Measurements from ENCODE around the gene EMP1. TPM values are rescaled to one million over a fixed set of nuclear protein-coding genes. Genes with fewer than 3 reads are reported as not detected.
A peak's percentile ranks its signal among the peaks of the same experiment; 100 is the strongest.

The EMP1 gene
- total and polyA plus RNA-seq, 2 experiments from 2014 or later, result 51.1 to 67.3 TPM

- no peaks in the 10 kb centered on the region for H3K36me3 ChIP-seq (replicated peaks; ENCODE audit: insufficient read depth, low read depth)
- H2AFZ ChIP-seq, result no peak overlapping the region
- no peaks in the 10 kb centered on the region for H3K27me3 ChIP-seq
- WGBS (ENCODE audit: low lambda C conversion rate, missing lambda C conversion rate), result 95% methylated on average over 4 of the region's 4 CpGs
- no peak for DNase-seq (ENCODE audit: low spot score)
- no peaks in the 10 kb centered on the region for H3K79me2 ChIP-seq
- no peaks in the 10 kb centered on the region for H3K9me2 ChIP-seq (replicated peaks; ENCODE audit: insufficient read depth)
- H3K4me2 ChIP-seq, result no peak overlapping the region
- TF ChIP-seq EZH2 (IDR thresholded peaks at IDR 0.05; ENCODE audit: borderline replicate concordance) (no peak), EZH2phosphoT487 (IDR thresholded peaks at IDR 0.05; ENCODE audit: low read depth, severe bottlenecking, unreplicated experiment) (no peak), CTCF (IDR thresholded peaks at IDR 0.05; ENCODE audit: poor library complexity) (no peak)
- H4K20me1 ChIP-seq (ENCODE audit: insufficient read depth, poor library complexity, severe bottlenecking), result no peaks in the 10 kb centered on the region
- no peaks in the 10 kb centered on the region for H3K4me1 ChIP-seq (ENCODE audit: insufficient read depth)
- H3K4me3 ChIP-seq, result no peak overlapping the region
- no peaks in the 10 kb centered on the region for H3K9me3 ChIP-seq (ENCODE audit: low read depth)
- no peak overlapping the region for H3K27ac ChIP-seq
Observed at GRCh38 chr12:13162904-13163303, 33.6 kb upstream of the EMP1 start.

GRCh38 chr12:13163868-13164635 is 32.5 kb upstream of the EMP1 start:
- no peaks in the 10 kb centered on the region for H3K9me2 ChIP-seq (replicated peaks; ENCODE audit: insufficient read depth)
- no peaks in the 10 kb centered on the region for H3K79me2 ChIP-seq
- no peaks in the 10 kb centered on the region for H3K9me3 ChIP-seq (ENCODE audit: low read depth)
- no peak overlapping the region for H3K27ac ChIP-seq
- no peak overlapping the region for H3K4me3 ChIP-seq
- no peak overlapping the region for H2AFZ ChIP-seq
- TF ChIP-seq EZH2phosphoT487 (IDR thresholded peaks at IDR 0.05; ENCODE audit: low read depth, severe bottlenecking, unreplicated experiment), result no peak
- no peak for TF ChIP-seq CTCF (IDR thresholded peaks at IDR 0.05; ENCODE audit: poor library complexity)
- TF ChIP-seq EZH2 (IDR thresholded peaks at IDR 0.05; ENCODE audit: borderline replicate concordance), result no peak
- no peaks in the 10 kb centered on the region for H3K4me1 ChIP-seq (ENCODE audit: insufficient read depth)
- 92% methylated on average over 8 of the region's 8 CpGs for WGBS (ENCODE audit: low lambda C conversion rate, missing lambda C conversion rate)
- no peak for DNase-seq (ENCODE audit: low spot score)
- H3K27me3 ChIP-seq, result no peaks in the 10 kb centered on the region
- no peaks in the 10 kb centered on the region for H3K36me3 ChIP-seq (replicated peaks; ENCODE audit: insufficient read depth, low read depth)
- no peak overlapping the region for H3K4me2 ChIP-seq
- H4K20me1 ChIP-seq (ENCODE audit: insufficient read depth, poor library complexity, severe bottlenecking), result no peaks in the 10 kb centered on the region

DNA sequence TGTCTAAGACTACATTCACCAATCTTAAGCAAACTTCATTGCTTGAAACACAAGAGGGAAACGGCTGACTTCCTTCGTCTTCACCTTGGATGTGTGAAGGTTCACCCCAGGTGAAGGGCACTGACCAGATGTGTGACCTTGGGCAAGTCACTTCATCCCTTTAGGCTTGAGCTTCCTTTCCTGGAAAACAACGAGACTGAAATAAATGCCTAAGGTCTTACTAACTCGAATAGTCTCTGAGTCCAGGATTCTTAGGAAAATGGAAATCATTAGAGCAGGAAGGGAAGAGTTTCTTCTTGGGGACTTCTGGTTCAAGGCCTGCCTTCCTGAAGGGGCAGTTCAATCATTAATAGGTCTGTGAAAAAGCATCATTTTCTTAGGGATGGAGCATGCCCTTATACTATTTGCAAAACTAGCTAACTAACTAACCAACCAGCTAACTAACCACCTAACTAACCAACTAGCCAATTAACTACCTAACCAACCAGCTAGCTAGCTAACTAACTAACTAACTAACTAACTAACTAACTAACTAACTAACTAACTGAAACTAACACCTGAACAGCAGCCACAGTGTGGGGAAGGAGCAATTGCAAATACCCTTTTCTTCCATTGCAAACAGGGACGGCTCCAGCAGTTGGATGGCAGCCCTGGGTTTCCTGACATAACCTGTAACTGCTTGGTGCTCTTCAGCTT is 31.5 kb upstream of the EMP1 start:
- 90% methylated on average over 5 of the region's 5 CpGs for WGBS (ENCODE audit: low lambda C conversion rate, missing lambda C conversion rate)
- H3K27me3 ChIP-seq, result no peaks in the 10 kb centered on the region
- DNase-seq (ENCODE audit: low spot score), result no peak
- H3K36me3 ChIP-seq (replicated peaks; ENCODE audit: insufficient read depth, low read depth), result no peaks in the 10 kb centered on the region
- H3K79me2 ChIP-seq, result no peaks in the 10 kb centered on the region
- H4K20me1 ChIP-seq (ENCODE audit: insufficient read depth, poor library complexity, severe bottlenecking), result no peaks in the 10 kb centered on the region
- H2AFZ ChIP-seq, result no peak overlapping the region
- no peak for TF ChIP-seq EZH2 (IDR thresholded peaks at IDR 0.05; ENCODE audit: borderline replicate concordance)
- no peak for TF ChIP-seq CTCF (IDR thresholded peaks at IDR 0.05; ENCODE audit: poor library complexity)
- no peak for TF ChIP-seq EZH2phosphoT487 (IDR thresholded peaks at IDR 0.05; ENCODE audit: low read depth, severe bottlenecking, unreplicated experiment)
- H3K27ac ChIP-seq, result peak overlapping the region; percentile 22
- no peaks in the 10 kb centered on the region for H3K9me3 ChIP-seq (ENCODE audit: low read depth)
- no peaks in the 10 kb centered on the region for H3K4me1 ChIP-seq (ENCODE audit: insufficient read depth)
- no peak overlapping the region for H3K4me3 ChIP-seq
- H3K9me2 ChIP-seq (replicated peaks; ENCODE audit: insufficient read depth), result no peaks in the 10 kb centered on the region
- no peak overlapping the region for H3K4me2 ChIP-seq
